HG02870 (cell line): ENCODE measurements around the gene RNF11.

Source experiments
- ATAC-seq: cut with Tn5 transposase; IDR thresholded peaks from one replicate; pipeline ENCODE4 v1.9.1; 2021; ENCODE audit warnings: mild to moderate bottlenecking, moderate library complexity; ENCODE audit not compliant: unreplicated experiment

The RNF11 gene

GRCh38 chr1:51263147-51263877 lies 27.2 kb downstream of the RNF11 start:
- no peak for ATAC-seq

GRCh38 chr1:51264451-51264850 lies 28.4 kb downstream of the RNF11 start:
- no peak for ATAC-seq

GRCh38 chr1:51265618-51266017 lies 29.5 kb downstream of the RNF11 start:
- no peak for ATAC-seq

- ATAC-seq: no peak
These were observed 30.1 kb downstream of the RNF11 start for GRCh38 chr1:51266181-51266580.

- ATAC-seq: no peak
These were observed 30.7 kb downstream of the RNF11 start for GRCh38 chr1:51266791-51267190.

- peak; percentile 19 for ATAC-seq
These were observed 32.6 kb downstream of the RNF11 start for GRCh38 chr1:51268634-51269033.

GRCh38 chr1:51270751-51271150 lies 34.7 kb downstream of the RNF11 start:
- no peak for ATAC-seq

GRCh38 chr1:51272916-51273315 lies 36.8 kb downstream of the RNF11 start:
- no peak for ATAC-seq

- no peak for ATAC-seq
These were observed 38.6 kb downstream of the RNF11 start for GRCh38 chr1:51274676-51275075.

- ATAC-seq: no peak
These were observed 40.2 kb downstream of the RNF11 start for GRCh38 chr1:51276286-51276685.

GRCh38 chr1:51280321-51280978 lies 44.4 kb downstream of the RNF11 start:
- ATAC-seq: no peak

GRCh38 chr1:51281807-51282206 lies 45.7 kb downstream of the RNF11 start:
- ATAC-seq: no peak

GRCh38 chr1:51282605-51283004 lies 46.5 kb downstream of the RNF11 start:
- no peak for ATAC-seq

- ATAC-seq: no peak
These were observed 47.9 kb downstream of the RNF11 start for GRCh38 chr1:51283979-51284378.

GRCh38 chr1:51284487-51284954 lies 48.4 kb downstream of the RNF11 start:
- peak; percentile 34 for ATAC-seq

GRCh38 chr1:51285055-51285454 lies 49.0 kb downstream of the RNF11 start:
- peak; percentile 92 for ATAC-seq

- ATAC-seq: no peak
These were observed 51.9 kb downstream of the RNF11 start for GRCh38 chr1:51287966-51288365.

- ATAC-seq: no peak
These were observed 52.5 kb downstream of the RNF11 start for GRCh38 chr1:51288578-51288977.

- ATAC-seq: no peak
These were observed 53.8 kb downstream of the RNF11 start for GRCh38 chr1:51289676-51290488.

- no peak for ATAC-seq
These were observed 54.4 kb downstream of the RNF11 start for GRCh38 chr1:51290489-51290847.

- ATAC-seq: no peak
These were observed 57.9 kb downstream of the RNF11 start for GRCh38 chr1:51293898-51294515.
